ENCODE data around the gene SLC22A5. TPM values are rescaled to one million over a fixed set of nuclear protein-coding genes. Genes with fewer than 3 reads are reported as not detected.

The SLC22A5 gene
- total and polyA plus RNA-seq, 2 of the 8 experiments (the other 6 are each of a cell fraction or from before 2014, with no cell fraction given) = 4.0 to 9.0 TPM

GRCh38 chr5:132444061-132444460 is 74.6 kb downstream of the SLC22A5 start:
- H2BK120ac ChIP-seq (replicated peaks; ENCODE audit: low read depth, low read length) = no peak overlapping the region
- no peak overlapping the region for H2BK15ac ChIP-seq (ENCODE audit: low read length)
- TF ChIP-seq JUN (IDR thresholded peaks at IDR 0.05; ENCODE audit: low read depth, low read length) (no peak), RAD21 (IDR thresholded peaks at IDR 0.05 in 1 of 2, conservative IDR thresholded peaks at IDR 0.05 in 1 of 2; ENCODE audit: low read depth in 2 of 2, low read length in 2 of 2) (0 out of 4 replicates have a peak, but pooled peaks of 1 of the 2 experiments have one; percentile 3)
- no peak overlapping the region for H4K91ac ChIP-seq (replicated peaks; ENCODE audit: insufficient read length, low read length)
- no peak overlapping the region for H2AK5ac ChIP-seq (ENCODE audit: low read depth, low read length)
- ChIA-PET POLR2A (ENCODE audit: partially characterized antibody) (interaction anchor here (0.8 to 1.6 kb wide), 2 partner anchors 20 to 151 kb away, joined by 3 read pairs; no protein-coding TSS in a partner anchor), CTCF (ENCODE audit: partially characterized antibody) (interaction anchor here (0.7 to 2.5 kb wide), 12 partner anchors 10 to 207 kb away, joined by 3 to 9 read pairs (median 3); no protein-coding TSS in a partner anchor)
- no peak overlapping the region for H3K18ac ChIP-seq (ENCODE audit: extremely low read depth, low read length)
- H3K23me2 ChIP-seq (ENCODE audit: low read depth, low read length) = no peaks in the 10 kb centered on the region
- DNase-seq (ENCODE audit: low read depth in 1 of 2, low spot score in 2 of 2) (no peak), FAIRE-seq (no peak)
- no peak overlapping the region for H2AFZ ChIP-seq (ENCODE audit: low read length)
- H3K4me1 ChIP-seq (replicated peaks in 1 of 4; ENCODE audit: control insufficient read depth in 3 of 4, insufficient read depth in 4 of 4, low read length in 3 of 4) = peaks cover 8 to 11% (median 9%) of the 10 kb centered on the region in 4 experiments; a peak in 5 of 7 replicates
- H3K23ac ChIP-seq (ENCODE audit: insufficient read length) = no peak overlapping the region
- no peaks in the 10 kb centered on the region for H4K20me1 ChIP-seq (replicated peaks in 1 of 2; ENCODE audit: control insufficient read depth in 1 of 2, insufficient read depth in 2 of 2, low read length in 2 of 2)
- H2BK5ac ChIP-seq (ENCODE audit: low read depth, low read length) = peak overlapping the region; percentile 46; the same call in 1 of the 2 replicates
- no peak overlapping the region for H3K4me3 ChIP-seq (ENCODE audit: extremely low read depth in 1 of 4, insufficient read depth in 2 of 4, low read depth in 3 of 4, low read length in 4 of 4)
- no peak overlapping the region for H3K9ac ChIP-seq (replicated peaks in 1 of 4; ENCODE audit: extremely low read depth in 1 of 4, low read depth in 3 of 4, low read length in 3 of 4)
- no peaks in the 10 kb centered on the region for H3K27me3 ChIP-seq (replicated peaks in 1 of 4; ENCODE audit: control insufficient read depth in 3 of 4, extremely low read depth in 1 of 4, insufficient read depth in 3 of 4, low read length in 3 of 4)
- H3K9me3 ChIP-seq (ENCODE audit: insufficient read depth in 2 of 2, low read depth in 1 of 2, low read length in 1 of 2) = no peaks in the 10 kb centered on the region
- no peak overlapping the region; the same call in 1 of the 2 replicates for H4K8ac ChIP-seq (ENCODE audit: extremely low read depth, insufficient read depth, low read length)
- H3K36me3 ChIP-seq (ENCODE audit: control insufficient read depth in 2 of 4, insufficient read depth in 4 of 4, low read length in 3 of 4) = no peaks in the 10 kb centered on the region
- H3K56ac ChIP-seq (replicated peaks; ENCODE audit: insufficient read length, low read depth, low read length) = no peak overlapping the region
- H2BK20ac ChIP-seq (ENCODE audit: low read length) = no peak overlapping the region
- H2BK12ac ChIP-seq (ENCODE audit: low read depth, low read length) = peak overlapping the region; percentile 63; the same call in 1 of the 2 replicates
- H3K14ac ChIP-seq (ENCODE audit: insufficient read length) = no peak overlapping the region
- no peaks in the 10 kb centered on the region for H3K79me1 ChIP-seq (ENCODE audit: low read depth, low read length)
- H3K27ac ChIP-seq (ENCODE audit: low read depth, low read length) = no peak overlapping the region
- H3K79me2 ChIP-seq (ENCODE audit: control insufficient read depth in 1 of 2, insufficient read depth in 2 of 2, low read length in 2 of 2) = no peaks in the 10 kb centered on the region
- 93% methylated on average over 7 of the region's 7 CpGs; no CpG with 5 or more reads in 1 of the 2 experiments for WGBS, 2 experiments (ENCODE audit: extremely low coverage in 1 of 2, insufficient coverage in 1 of 2, insufficient read length in 1 of 2, insufficient replicate concordance in 2 of 2, low coverage in 1 of 2, low lambda C conversion rate in 2 of 2, missing lambda C conversion rate in 1 of 2)
- peak overlapping the region; percentile 87 for H3K4ac ChIP-seq (replicated peaks; ENCODE audit: insufficient read length, low read depth, low read length)
- H3K4me2 ChIP-seq (ENCODE audit: insufficient read depth in 1 of 2, low read depth in 2 of 2, low read length in 2 of 2) = no peak overlapping the region
- H4K5ac ChIP-seq (ENCODE audit: insufficient read length, low read depth, low read length) = peak overlapping the region; percentile 4

Small RNAs within 50 kb of the gene (microRNA-seq; reads per million reads assigned to microRNA genes)
- 0 to 0.23 reads per million in 2 experiments for gene MIR3936 (ENCODE audit: borderline microRNAs expressed in 2 of 2, borderline number of aligned reads in 2 of 2, borderline replicate concordance in 1 of 2)

Small RNAs within 50 kb of the gene (small RNA-seq; reads per million reads assigned to genes)
- not detected for gene MIR3936 (ENCODE audit: insufficient read depth)

Other genes starting within 250 kb of the SLC22A5 start
- 7.4 and 8.2 TPM in 2 replicates for gene P4HA2, start 141.9 kb upstream of the SLC22A5 start, total RNA-seq (2021; fragmentation: NEBNext Ultra II Directional; extraction: Animal tissue kit (Norgen Biotek cat#: 25700))
- 8.9 and 9.3 TPM in 2 replicates for gene P4HA2, start 141.9 kb upstream of the SLC22A5 start, polyA plus RNA-seq (2011; rRNA removed)
- 8.3 and 10.7 TPM in 2 replicates for gene PDLIM4, start 112.0 kb upstream of the SLC22A5 start, total RNA-seq (2021; fragmentation: NEBNext Ultra II Directional; extraction: Animal tissue kit (Norgen Biotek cat#: 25700))
- 29.1 and 37.7 TPM in 2 replicates for gene PDLIM4, start 112.0 kb upstream of the SLC22A5 start, polyA plus RNA-seq (2011; rRNA removed)
- gene SLC22A4, start 75.3 kb upstream of the SLC22A5 start, total RNA-seq (2021; fragmentation: NEBNext Ultra II Directional; extraction: Animal tissue kit (Norgen Biotek cat#: 25700)) = 0.54 and 0.60 TPM in 2 replicates
- gene SLC22A4, start 75.3 kb upstream of the SLC22A5 start, polyA plus RNA-seq (2011; rRNA removed) = 0.31 and 0.45 TPM in 2 replicates
- gene IRF1, start 121.1 kb downstream of the SLC22A5 start, total RNA-seq (2021; fragmentation: NEBNext Ultra II Directional; extraction: Animal tissue kit (Norgen Biotek cat#: 25700)) = 8.5 TPM in 2 replicates
- gene IRF1, start 121.1 kb downstream of the SLC22A5 start, polyA plus RNA-seq (2011; rRNA removed) = 2.9 and 4.0 TPM in 2 replicates
- not detected in 2 replicates for gene IL5, start 173.8 kb downstream of the SLC22A5 start, total RNA-seq (2021; fragmentation: NEBNext Ultra II Directional; extraction: Animal tissue kit (Norgen Biotek cat#: 25700))
- gene IL5, start 173.8 kb downstream of the SLC22A5 start, polyA plus RNA-seq (2011; rRNA removed) = not detected in 2 replicates
- 39.4 and 40.8 TPM in 2 replicates for gene RAD50, start 187.3 kb downstream of the SLC22A5 start, total RNA-seq (2021; fragmentation: NEBNext Ultra II Directional; extraction: Animal tissue kit (Norgen Biotek cat#: 25700))
- gene RAD50, start 187.3 kb downstream of the SLC22A5 start, polyA plus RNA-seq (2011; rRNA removed) = 6.4 and 10.1 TPM in 2 replicates

Data from H1 (cell line).